Suprapubic skin (tissue), 4 donors: ENCODE measurements around the gene JMJD4. TPM values are rescaled to one million over a fixed set of nuclear protein-coding genes. Genes with fewer than 3 reads are reported as not detected.

ENCODE experiments used
- DNase-seq, 2 donors: peaks; one replicate each; pipeline ENCODE4 v3.0.0-alpha.2; 2019; ENCODE audit warnings: low spot score in 2 of 2
- H3K27ac ChIP-seq: fragments of 200-600 bp; sonication (generic); one replicate; pipeline ENCODE4 v1.5.1; 2019
- H3K27me3 ChIP-seq: fragments of 200-600 bp; sonication (generic); one replicate; pipeline ENCODE4 v1.5.1; 2019
- H3K36me3 ChIP-seq: fragments of 200-600 bp; sonication (generic); one replicate; pipeline ENCODE4 v1.5.1; 2019
- H3K4me1 ChIP-seq: fragments of 200-600 bp; sonication (generic); one replicate; pipeline ENCODE4 v1.5.1; 2019
- H3K4me3 ChIP-seq: fragments of 200-600 bp; sonication (generic); one replicate; pipeline ENCODE4 v1.5.1; 2019; ENCODE audit warnings: mild to moderate bottlenecking
- H3K9me3 ChIP-seq: fragments of 200-600 bp; sonication (generic); one replicate; pipeline ENCODE4 v1.5.1; 2019
- CTCF ChIP-seq, 2 donors: fragments of 200-600 bp in 1 of 2; fragments of 450-650 bp in 1 of 2; sonication (generic) in 1 of 2; IDR thresholded peaks; one replicate each; pipeline ENCODE4 v1.5.1; 2016 to 2019; ENCODE audit warnings: antibody characterized with exemption in 2 of 2, mild to moderate bottlenecking in 1 of 2, moderate library complexity in 1 of 2
- EP300 ChIP-seq: sonication (generic); formaldehyde crosslinking; IDR thresholded peaks from one replicate; pipeline ENCODE4 v1.6.1; 2017; ENCODE audit warnings: antibody characterized with exemption
- POLR2A ChIP-seq, 2 donors: fragments of 450-650 bp; IDR thresholded peaks; one replicate each; pipeline ENCODE4 v1.6.1; 2017; ENCODE audit warnings: antibody characterized with exemption in 2 of 2, mild to moderate bottlenecking in 2 of 2, moderate library complexity in 2 of 2
- POLR2AphosphoS5 ChIP-seq, 3 donors: sonication (generic); formaldehyde crosslinking; IDR thresholded peaks; one replicate each; pipeline ENCODE4 v1.6.1; 2017; ENCODE audit warnings: antibody characterized with exemption in 3 of 3
- WGBS: methylation state at CpG from one replicate; pipeline ENCODE4 v1.1.5; 2018; 5-methylcytosine and 5-hydroxymethylcytosine counted together
- total RNA-seq, 4 donors: library from RNA; depleted of rRNA; stranded (reverse); fragments of >200 nt; gene quantifications; one replicate each; pipeline ENCODE4 v1.1.0, GENCODE V29; 2016

JMJD4 gene
- total RNA-seq, 4 donors from 2014 or later, result 9.9 to 24.2 (median 16.5) TPM

GRCh38 chr1:227697321-227697864, 37.7 kb downstream of the JMJD4 start:
- WGBS, result 84% methylated on average over 3 of the region's 3 CpGs
- H3K9me3 ChIP-seq, result peaks cover 32% of the 10 kb centered on the region
- no peak for TF ChIP-seq POLR2AphosphoS5 (IDR thresholded peaks at IDR 0.05)

GRCh38 chr1:227685807-227686206, 49.3 kb downstream of the JMJD4 start:
- H3K27ac ChIP-seq, result no peak overlapping the region
- no peak for DNase-seq
- no peaks in the 10 kb centered on the region for H3K4me1 ChIP-seq
- no peak overlapping the region for H3K4me3 ChIP-seq
- H3K9me3 ChIP-seq, result peaks cover 51% of the 10 kb centered on the region
- no peaks in the 10 kb centered on the region for H3K36me3 ChIP-seq
- no peaks in the 10 kb centered on the region for H3K27me3 ChIP-seq
- WGBS, result 68% methylated on average over 8 of the region's 8 CpGs
- TF ChIP-seq POLR2AphosphoS5 (IDR thresholded peaks at IDR 0.05) (no peak), POLR2A (IDR thresholded peaks at IDR 0.05) (no peak), EP300 (no peak), CTCF (IDR thresholded peaks at IDR 0.05) (no peak)

More at GRCh38 chr1:227697321-227697864, 37.7 kb downstream of the JMJD4 start:
- no peak for DNase-seq
- H3K4me3 ChIP-seq, result no peak overlapping the region
- H3K36me3 ChIP-seq, result no peaks in the 10 kb centered on the region
- H3K4me1 ChIP-seq, result no peaks in the 10 kb centered on the region
- no peaks in the 10 kb centered on the region for H3K27me3 ChIP-seq
- no peak overlapping the region for H3K27ac ChIP-seq

Other genes starting within 250 kb of the JMJD4 start
- 1 to 10 TPM; 3.5 to 6.8 (median 5.3) TPM for gene ZNF678, start 171.7 kb downstream of the JMJD4 start, total RNA-seq
- gene SNAP47, start 133 bp upstream of the JMJD4 start, total RNA-seq, result 10 to 100 TPM; 35.8 to 51.0 (median 42.9) TPM
- gene PRSS38, start 80.4 kb upstream of the JMJD4 start, total RNA-seq, result not detected
- gene WNT9A, start 212.6 kb upstream of the JMJD4 start, total RNA-seq, result 1 to 10 TPM in 2 of 4 donors, under 1 TPM in 2; 0.85 to 2.6 (median 1.1) TPM